Mucosa of descending colon (tissue), 3 donors: ENCODE data around the gene ABLIM1. TPM values are rescaled to one million over a fixed set of nuclear protein-coding genes. Genes with fewer than 3 reads are reported as not detected.

Source experiments
- ATAC-seq: fragments of 200-7000 bp; cut with Tn5 transposase; one replicate; pipeline ENCODE4 v1.9.1; 2020; ENCODE audit warnings: mild to moderate bottlenecking, moderate library complexity
- DNase-seq, 3 donors: peaks; one replicate each; pipeline ENCODE4 v3.0.0-alpha.2; 2020
- H3K36me3 ChIP-seq: fragments of 200-600 bp; one replicate; pipeline ENCODE4 v1.8.0; 2021; ENCODE audit warnings: low read depth, mild to moderate bottlenecking
- H3K4me1 ChIP-seq: fragments of 200-600 bp; one replicate; pipeline ENCODE4 v1.8.0; 2021; ENCODE audit warnings: low read depth, mild to moderate bottlenecking
- H3K4me3 ChIP-seq: fragments of 200-600 bp; one replicate; pipeline ENCODE4 v1.8.0; 2021; ENCODE audit warnings: mild to moderate bottlenecking
- H3K9me3 ChIP-seq: fragments of 200-600 bp; one replicate; pipeline ENCODE4 v1.8.0; 2021; ENCODE audit warnings: mild to moderate bottlenecking
- CTCF ChIP-seq: fragments of 200-600 bp; IDR thresholded peaks from one replicate; pipeline ENCODE4 v1.8.0; 2022; ENCODE audit warnings: antibody characterized with exemption, mild to moderate bottlenecking
- intact Hi-C, 2 donors: fragments of 100-400 bp; cut with DNase I in 1 of 2; cut with micrococcal nuclease in 1 of 2; formaldehyde crosslinking; loops; one replicate each; pipeline versions ENCODE4 v1.11.0 to v1.11.1; 2022; cut with DNase I, micrococcal nuclease
- total RNA-seq, 3 donors: library from RNA; stranded (reverse); fragmentation: NEBNext Ultra II Directional in 2 of 3; extraction: Animal tissue kit (Norgen Biotek cat#: 25700) in 2 of 3; gene quantifications; one replicate each; pipeline versions ENCODE4 v1.2.1 to v1.2.4, GENCODE V29; 2021 to 2023
- donor health status: DM: no; HTN: no; CAD: no; lungs with moderate emphysema.
- donor health status: DM: no; HTN: no; CAD: no.
- donor health status: DM: no; HTN: yes; CAD: no.

ABLIM1 gene
- total RNA-seq, 3 donors from 2014 or later = 67.1 to 122 (median 103) TPM

- intact Hi-C loops = no loop called here
- H3K4me1 ChIP-seq = peaks cover 57% of the 10 kb centered on the region
- H3K9me3 ChIP-seq = no peaks in the 10 kb centered on the region
- no peak for TF ChIP-seq CTCF
- DNase-seq (no peak), ATAC-seq (peak; percentile 61)
- no peaks in the 10 kb centered on the region for H3K36me3 ChIP-seq
- no peak overlapping the region for H3K4me3 ChIP-seq
Measured at GRCh38 chr10:114521255-114521654, 136.8 kb downstream of the ABLIM1 start.

- Histone ChIP-seq H3K4me3 (no peak overlapping the region), H3K36me3 (no peaks in the 10 kb centered on the region), H3K4me1 (peaks cover 57% of the 10 kb centered on the region), H3K9me3 (no peaks in the 10 kb centered on the region)
- ATAC-seq = peak; percentile 14
- intact Hi-C loops = no loop called here
- TF ChIP-seq CTCF = no peak
- no peak for DNase-seq
Measured at GRCh38 chr10:114520453-114520852, 137.6 kb downstream of the ABLIM1 start.

GRCh38 chr10:114519756-114520293 is 138.2 kb downstream of the ABLIM1 start:
- no peak for TF ChIP-seq CTCF

GRCh38 chr10:114519306-114519669 is 138.8 kb downstream of the ABLIM1 start:
- H3K4me1 ChIP-seq = peaks cover 48% of the 10 kb centered on the region
- H3K9me3 ChIP-seq = no peaks in the 10 kb centered on the region
- DNase-seq (peak; percentile 88 to 92 (median 91)), ATAC-seq (peak; percentile 87)
- no peaks in the 10 kb centered on the region for H3K36me3 ChIP-seq
- H3K4me3 ChIP-seq = no peak overlapping the region
- no peak for TF ChIP-seq CTCF
- intact Hi-C loops = no loop called here

More at GRCh38 chr10:114519756-114520293, 138.2 kb downstream of the ABLIM1 start:
- H3K4me3 ChIP-seq = no peak overlapping the region
- intact Hi-C loops = no loop called here
- H3K36me3 ChIP-seq = no peaks in the 10 kb centered on the region
- ATAC-seq (peak; percentile 64), DNase-seq (peak in 1 of 3 donors; percentile 51)
- no peaks in the 10 kb centered on the region for H3K9me3 ChIP-seq
- peaks cover 51% of the 10 kb centered on the region for H3K4me1 ChIP-seq

GRCh38 chr10:114518401-114519305 is 139.4 kb downstream of the ABLIM1 start:
- no peaks in the 10 kb centered on the region for H3K9me3 ChIP-seq
- peaks cover 49% of the 10 kb centered on the region for H3K4me1 ChIP-seq
- ATAC-seq (peak; percentile 15), DNase-seq (peak in 1 of 3 donors; percentile 41)
- no peak for TF ChIP-seq CTCF
- no peaks in the 10 kb centered on the region for H3K36me3 ChIP-seq
- H3K4me3 ChIP-seq = no peak overlapping the region
- intact Hi-C loops = no loop called here
